Activated T-cell treated with anti-CD3 and anti-CD28 coated beads, Interleukin-2, amount 50 U/mL, for 72 hours (primary cell): ENCODE data around the gene SPECC1. TPM values are rescaled to one million over a fixed set of nuclear protein-coding genes. Genes with fewer than 3 reads are reported as not detected.
A peak's percentile ranks its signal among the peaks of the same experiment; 100 is the strongest.

Experiments
- ATAC-seq, 2 donors: fragments of 150-1000 bp; cut with Tn5 transposase; replicated peaks in 1 of 2; 2 replicates each; pipeline ENCODE4 v1.10.0; 2021; ENCODE audit warnings: moderate library complexity in 2 of 2, mild to moderate bottlenecking in 1 of 2
- DNase-seq, 2 donors: peaks; one replicate each; pipeline ENCODE4 v3.0.0; 2021 to 2022; ENCODE audit warnings: mixed read lengths in 1 of 2
- H3K27ac Mint-ChIP-seq: one replicate; pipeline ENCODE4 v1.8.0; 2022; ENCODE audit warnings: mild to moderate bottlenecking, moderate library complexity, mixed read lengths
- H3K27me3 Mint-ChIP-seq: one replicate; pipeline ENCODE4 v1.8.0; 2022; ENCODE audit warnings: low read depth, mixed read lengths
- H3K36me3 Mint-ChIP-seq, 2 donors: one replicate each; pipeline ENCODE4 v1.8.0; 2022; ENCODE audit warnings: mixed read lengths in 2 of 2, mild to moderate bottlenecking in 1 of 2; ENCODE audit not compliant: insufficient read depth in 2 of 2
- H3K4me1 Mint-ChIP-seq: one replicate; pipeline ENCODE4 v1.8.0; 2022; ENCODE audit warnings: low read depth, mixed read lengths
- H3K4me3 Mint-ChIP-seq, 2 donors: one replicate each; pipeline ENCODE4 v1.8.0; 2022; ENCODE audit warnings: mild to moderate bottlenecking in 2 of 2, mixed read lengths in 2 of 2, moderate library complexity in 2 of 2
- H3K9me3 Mint-ChIP-seq, 2 donors: one replicate each; pipeline ENCODE4 v1.8.0; 2022; ENCODE audit warnings: mixed read lengths in 2 of 2
- total RNA-seq, 2 donors: library from RNA; stranded (reverse); gene quantifications; one replicate each; pipeline ENCODE4 v1.2.3, GENCODE V29; 2022

SPECC1 gene
- total RNA-seq, 2 donors from 2014 or later: 10.3 to 12.9 TPM

- peaks cover 0 to 2% of the 10 kb centered on the region in 2 donors for H3K9me3 Mint-ChIP-seq
- peak overlapping the region; percentile 60 for H3K27ac Mint-ChIP-seq
- no peaks in the 10 kb centered on the region for H3K27me3 Mint-ChIP-seq
- H3K36me3 Mint-ChIP-seq: peaks cover 1 to 3% of the 10 kb centered on the region in 2 donors
- no peak overlapping the region for H3K4me3 Mint-ChIP-seq
- peaks cover 14% of the 10 kb centered on the region for H3K4me1 Mint-ChIP-seq
- ATAC-seq (no peak), DNase-seq (no peak)
These were observed 191.0 kb downstream of the SPECC1 start for GRCh38 chr17:20200016-20200795.

- H3K27me3 Mint-ChIP-seq: no peaks in the 10 kb centered on the region
- no peak for ATAC-seq
- H3K9me3 Mint-ChIP-seq: peaks cover 0 to 2% of the 10 kb centered on the region in 2 donors
- H3K4me1 Mint-ChIP-seq: peaks cover 21% of the 10 kb centered on the region
- DNase-seq: no peak
- H3K4me3 Mint-ChIP-seq: no peak overlapping the region
- peaks cover 1 to 2% of the 10 kb centered on the region in 2 donors for H3K36me3 Mint-ChIP-seq
- no peak overlapping the region for H3K27ac Mint-ChIP-seq
These were observed 191.8 kb downstream of the SPECC1 start for GRCh38 chr17:20200865-20201458.

- H3K4me3 Mint-ChIP-seq: no peak overlapping the region
- H3K4me1 Mint-ChIP-seq: peaks cover 33% of the 10 kb centered on the region
- H3K9me3 Mint-ChIP-seq: peaks cover 0 to 2% of the 10 kb centered on the region in 2 donors
- H3K27me3 Mint-ChIP-seq: no peaks in the 10 kb centered on the region
- no peak for DNase-seq
- H3K36me3 Mint-ChIP-seq: peaks cover 0 to 1% of the 10 kb centered on the region in 2 donors
- no peak for ATAC-seq
- H3K27ac Mint-ChIP-seq: no peak overlapping the region
These were observed 193.0 kb downstream of the SPECC1 start for GRCh38 chr17:20202141-20202621.

GRCh38 chr17:20203018-20203417 lies 193.9 kb downstream of the SPECC1 start:
- H3K4me3 Mint-ChIP-seq: no peak overlapping the region
- H3K27me3 Mint-ChIP-seq: no peaks in the 10 kb centered on the region

GRCh38 chr17:20203761-20204263 lies 194.7 kb downstream of the SPECC1 start:
- Mint-ChIP-seq H3K4me3 (no peak overlapping the region), H3K36me3 (no peaks in the 10 kb centered on the region), H3K27me3 (no peaks in the 10 kb centered on the region), H3K4me1 (peaks cover 34% of the 10 kb centered on the region), H3K9me3 (no peaks in the 10 kb centered on the region), H3K27ac (no peak overlapping the region)
- no peak for ATAC-seq
- DNase-seq: no peak

More at GRCh38 chr17:20203018-20203417, 193.9 kb downstream of the SPECC1 start:
- DNase-seq: no peak
- ATAC-seq: no peak
- H3K9me3 Mint-ChIP-seq: peaks cover 0 to 1% of the 10 kb centered on the region in 2 donors
- peaks cover 0 to 1% of the 10 kb centered on the region in 2 donors for H3K36me3 Mint-ChIP-seq
- no peak overlapping the region for H3K27ac Mint-ChIP-seq
- peaks cover 34% of the 10 kb centered on the region for H3K4me1 Mint-ChIP-seq

- DNase-seq (no peak), ATAC-seq (peak in 1 of 2 donors; percentile 11)
- H3K27me3 Mint-ChIP-seq: no peaks in the 10 kb centered on the region
- H3K27ac Mint-ChIP-seq: no peak overlapping the region
- H3K9me3 Mint-ChIP-seq: no peaks in the 10 kb centered on the region
- no peaks in the 10 kb centered on the region for H3K36me3 Mint-ChIP-seq
- H3K4me3 Mint-ChIP-seq: no peak overlapping the region
- H3K4me1 Mint-ChIP-seq: peaks cover 34% of the 10 kb centered on the region
These were observed 196.4 kb downstream of the SPECC1 start for GRCh38 chr17:20205609-20206008.

- no peak overlapping the region for H3K27ac Mint-ChIP-seq
- no peaks in the 10 kb centered on the region for H3K9me3 Mint-ChIP-seq
- peak; percentile 71 to 81 for ATAC-seq
- H3K36me3 Mint-ChIP-seq: no peaks in the 10 kb centered on the region
- H3K27me3 Mint-ChIP-seq: no peaks in the 10 kb centered on the region
- H3K4me1 Mint-ChIP-seq: peaks cover 34% of the 10 kb centered on the region
- no peak overlapping the region for H3K4me3 Mint-ChIP-seq
- peak; percentile 20 to 38 for DNase-seq
These were observed 196.9 kb downstream of the SPECC1 start for GRCh38 chr17:20206068-20206467.

GRCh38 chr17:20206591-20206990 lies 197.4 kb downstream of the SPECC1 start:
- H3K36me3 Mint-ChIP-seq: no peaks in the 10 kb centered on the region
- no peak overlapping the region for H3K4me3 Mint-ChIP-seq
- peaks cover 34% of the 10 kb centered on the region for H3K4me1 Mint-ChIP-seq
- DNase-seq (no peak), ATAC-seq (no peak)
- no peaks in the 10 kb centered on the region for H3K9me3 Mint-ChIP-seq
- no peaks in the 10 kb centered on the region for H3K27me3 Mint-ChIP-seq
- H3K27ac Mint-ChIP-seq: peak overlapping the region; percentile 2

GRCh38 chr17:20207262-20207985 lies 198.3 kb downstream of the SPECC1 start:
- ATAC-seq: no peak
- no peaks in the 10 kb centered on the region for H3K9me3 Mint-ChIP-seq
- DNase-seq: no peak
- H3K27ac Mint-ChIP-seq: peak overlapping the region; percentile 2
- H3K27me3 Mint-ChIP-seq: no peaks in the 10 kb centered on the region
- peaks cover 34% of the 10 kb centered on the region for H3K4me1 Mint-ChIP-seq
- H3K36me3 Mint-ChIP-seq: no peaks in the 10 kb centered on the region
- no peak overlapping the region for H3K4me3 Mint-ChIP-seq

- Mint-ChIP-seq H3K4me3 (no peak overlapping the region), H3K4me1 (peaks cover 30% of the 10 kb centered on the region), H3K9me3 (no peaks in the 10 kb centered on the region), H3K27me3 (no peaks in the 10 kb centered on the region), H3K27ac (no peak overlapping the region), H3K36me3 (no peaks in the 10 kb centered on the region)
- no peak for ATAC-seq
- no peak for DNase-seq
These were observed 199.6 kb downstream of the SPECC1 start for GRCh38 chr17:20208717-20209116.

- Mint-ChIP-seq H3K4me3 (no peak overlapping the region), H3K27me3 (no peaks in the 10 kb centered on the region), H3K36me3 (no peaks in the 10 kb centered on the region), H3K4me1 (peaks cover 21% of the 10 kb centered on the region), H3K9me3 (no peaks in the 10 kb centered on the region), H3K27ac (no peak overlapping the region)
- DNase-seq: no peak
- no peak for ATAC-seq
These were observed 201.0 kb downstream of the SPECC1 start for GRCh38 chr17:20210180-20210579.

- no peak for ATAC-seq
- Mint-ChIP-seq H3K27me3 (no peaks in the 10 kb centered on the region), H3K36me3 (no peaks in the 10 kb centered on the region), H3K9me3 (no peaks in the 10 kb centered on the region), H3K4me3 (no peak overlapping the region), H3K4me1 (peaks cover 17% of the 10 kb centered on the region), H3K27ac (no peak overlapping the region)
- DNase-seq: no peak
These were observed 201.5 kb downstream of the SPECC1 start for GRCh38 chr17:20210614-20211013.

GRCh38 chr17:20211246-20211645 lies 202.1 kb downstream of the SPECC1 start:
- Mint-ChIP-seq H3K36me3 (no peaks in the 10 kb centered on the region), H3K27ac (no peak overlapping the region), H3K4me3 (no peak overlapping the region), H3K9me3 (no peaks in the 10 kb centered on the region), H3K4me1 (peaks cover 10% of the 10 kb centered on the region), H3K27me3 (no peaks in the 10 kb centered on the region)
- ATAC-seq (no peak), DNase-seq (no peak)
